ENCODE data around the gene CCDC27. TPM values are rescaled to one million over a fixed set of nuclear protein-coding genes. Genes with fewer than 3 reads are reported as not detected.

CCDC27 gene
- total RNA-seq, 1 donor from 2014 or later, result not detected

GRCh38 chr1:3789421-3790300 lies 37.4 kb downstream of the CCDC27 start:
- Histone ChIP-seq H3K27ac (no peak overlapping the region), H3F3A (ENCODE audit: low read depth) (peaks cover 16% of the 10 kb centered on the region), H3K27me3 (no peaks in the 10 kb centered on the region), H3K4me2 (no peak overlapping the region), H3K9me3 (ENCODE audit: low read depth) (no peaks in the 10 kb centered on the region), H2AFZ (replicated peaks) (no peak overlapping the region), H4K20me1 (ENCODE audit: low read depth) (peaks cover 38% of the 10 kb centered on the region), H3K9ac (peak overlapping the region; percentile 27), H3K4me3 (no peak overlapping the region), H3K4me1 (peaks cover 7% of the 10 kb centered on the region), H3K36me3 (no peaks in the 10 kb centered on the region), H3K79me2 (ENCODE audit: low read depth) (peaks cover 36% of the 10 kb centered on the region)
- no peak overlapping the region for H3K4me3 Mint-ChIP-seq
- no peaks in the 10 kb centered on the region for H3K9me3 Mint-ChIP-seq
- no peak for DNase-seq (ENCODE audit: low spot score)
- H3K27me3 Mint-ChIP-seq (ENCODE audit: insufficient read depth, low read depth), result no peaks in the 10 kb centered on the region
- no peak for TF ChIP-seq CTCF (IDR thresholded peaks at IDR 0.05)
- TF ChIP-seq EZH2phosphoT487 (IDR thresholded peaks at IDR 0.05), result no peak
- TF ChIP-seq EZH2 (IDR thresholded peaks at IDR 0.05), result no peak
- H3K36me3 Mint-ChIP-seq, result peaks cover 12% of the 10 kb centered on the region
- no peak overlapping the region for H3K27ac Mint-ChIP-seq
- H3K4me1 Mint-ChIP-seq, result peaks cover 11% of the 10 kb centered on the region

GRCh38 chr1:3790500-3790923 lies 38.3 kb downstream of the CCDC27 start:
- Mint-ChIP-seq H3K27me3 (ENCODE audit: insufficient read depth, low read depth) (no peaks in the 10 kb centered on the region), H3K9me3 (no peaks in the 10 kb centered on the region), H3K4me1 (peaks cover 17% of the 10 kb centered on the region), H3K4me3 (no peak overlapping the region), H3K27ac (no peak overlapping the region), H3K36me3 (peaks cover 8% of the 10 kb centered on the region)
- TF ChIP-seq EZH2phosphoT487 (IDR thresholded peaks at IDR 0.05), result no peak
- TF ChIP-seq CTCF (IDR thresholded peaks at IDR 0.05), result no peak
- no peak for TF ChIP-seq EZH2 (IDR thresholded peaks at IDR 0.05)
- Histone ChIP-seq H3K27ac (no peak overlapping the region), H3K36me3 (no peaks in the 10 kb centered on the region), H3K9ac (no peak overlapping the region), H4K20me1 (ENCODE audit: low read depth) (peaks cover 46% of the 10 kb centered on the region), H3K4me3 (no peak overlapping the region), H2AFZ (replicated peaks) (no peak overlapping the region), H3K27me3 (no peaks in the 10 kb centered on the region), H3F3A (ENCODE audit: low read depth) (peaks cover 16% of the 10 kb centered on the region), H3K4me2 (no peak overlapping the region), H3K4me1 (peaks cover 12% of the 10 kb centered on the region), H3K79me2 (ENCODE audit: low read depth) (peaks cover 45% of the 10 kb centered on the region), H3K9me3 (ENCODE audit: low read depth) (no peaks in the 10 kb centered on the region)
- no peak for DNase-seq (ENCODE audit: low spot score)

- H4K20me1 ChIP-seq (ENCODE audit: low read depth), result peaks cover 51% of the 10 kb centered on the region
- no peak overlapping the region for H3K4me2 ChIP-seq
- no peak overlapping the region for H3K9ac ChIP-seq
- peaks cover 16% of the 10 kb centered on the region for H3F3A ChIP-seq (ENCODE audit: low read depth)
- H2AFZ ChIP-seq (replicated peaks), result no peak overlapping the region
- Mint-ChIP-seq H3K4me1 (peaks cover 18% of the 10 kb centered on the region), H3K27me3 (ENCODE audit: insufficient read depth, low read depth) (no peaks in the 10 kb centered on the region), H3K27ac (no peak overlapping the region), H3K36me3 (peaks cover 7% of the 10 kb centered on the region), H3K4me3 (no peak overlapping the region), H3K9me3 (no peaks in the 10 kb centered on the region)
- H3K9me3 ChIP-seq (ENCODE audit: low read depth), result no peaks in the 10 kb centered on the region
- TF ChIP-seq EZH2 (IDR thresholded peaks at IDR 0.05), result no peak
- TF ChIP-seq CTCF (IDR thresholded peaks at IDR 0.05), result no peak
- TF ChIP-seq EZH2phosphoT487 (IDR thresholded peaks at IDR 0.05), result no peak
- H3K36me3 ChIP-seq, result no peaks in the 10 kb centered on the region
- peaks cover 12% of the 10 kb centered on the region for H3K4me1 ChIP-seq
- no peaks in the 10 kb centered on the region for H3K27me3 ChIP-seq
- DNase-seq (ENCODE audit: low spot score), result no peak
- H3K4me3 ChIP-seq, result no peak overlapping the region
- H3K79me2 ChIP-seq (ENCODE audit: low read depth), result peaks cover 49% of the 10 kb centered on the region
- no peak overlapping the region for H3K27ac ChIP-seq
Measured at GRCh38 chr1:3790952-3791351, 38.7 kb downstream of the CCDC27 start.

Measured in neural progenitor cell (in vitro differentiated cells).